Activated naive CD4-positive, alpha-beta T cell treated with anti-CD3 and anti-CD28 coated beads, Interleukin-2, amount 10 ng/mL, durations not matched to agents 7 days and 5 days (primary cell): ENCODE measurements around the gene ZDHHC3.

Experiments used
- CTCF ChIA-PET: fragments of 350-600 bp; sonication (Branson Sonifier 250); formaldehyde crosslinking; loops from one replicate; lab custom pipeline; 2021; ENCODE audit warnings: antibody characterized with exemption; lab: Charles Lee
- DNase-seq: peaks from one replicate; pipeline ENCODE4 v3.0.0-alpha.2; 2020
- H3K27ac Mint-ChIP-seq: one replicate; pipeline ENCODE4 v1.8.0; 2021; ENCODE audit warnings: mild to moderate bottlenecking, moderate library complexity, mixed read lengths
- H3K27me3 Mint-ChIP-seq: one replicate; pipeline ENCODE4 v1.8.0; 2021; ENCODE audit warnings: mild to moderate bottlenecking, mixed read lengths
- H3K36me3 Mint-ChIP-seq: one replicate; pipeline ENCODE4 v1.8.0; 2021; ENCODE audit warnings: mixed read lengths
- H3K4me1 Mint-ChIP-seq: one replicate; pipeline ENCODE4 v1.8.0; 2021; ENCODE audit warnings: mixed read lengths
- H3K4me3 Mint-ChIP-seq: one replicate; pipeline ENCODE4 v1.8.0; 2021; ENCODE audit warnings: mild to moderate bottlenecking, moderate library complexity, mixed read lengths
- H3K9me3 Mint-ChIP-seq: one replicate; pipeline ENCODE4 v1.8.0; 2021; ENCODE audit warnings: mixed read lengths

Gene ZDHHC3

DNA sequence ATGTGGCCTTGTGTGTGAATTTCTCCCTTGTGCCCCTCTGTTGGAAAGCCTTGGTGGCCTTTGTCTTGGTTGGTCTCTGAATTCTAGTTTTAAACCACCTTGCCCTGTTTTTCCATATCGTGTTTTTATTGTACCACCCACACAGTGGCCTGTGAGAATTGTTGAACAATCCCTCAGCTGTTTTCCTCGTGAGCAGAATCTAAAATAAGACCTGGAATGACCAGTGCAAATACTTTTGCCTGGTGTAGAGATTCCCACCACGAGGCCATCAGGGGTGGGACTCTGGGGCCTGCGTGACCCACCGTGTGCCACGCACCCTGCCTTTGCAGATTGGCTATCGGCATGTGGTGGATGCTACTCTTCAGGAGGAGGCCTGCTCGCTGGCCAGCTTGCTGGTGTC is 31.1 kb upstream of the ZDHHC3 start:
- no peaks in the 10 kb centered on the region for H3K27me3 Mint-ChIP-seq
- H3K27ac Mint-ChIP-seq = peak overlapping the region; percentile 75
- CTCF ChIA-PET = interaction anchor here (1.7 kb wide), 1 partner anchor 10 kb away, joined by 5 read pairs; no protein-coding TSS in a partner anchor
- H3K4me3 Mint-ChIP-seq = no peak overlapping the region
- peaks cover 8% of the 10 kb centered on the region for H3K9me3 Mint-ChIP-seq
- DNase-seq = no peak
- H3K4me1 Mint-ChIP-seq = peaks cover 47% of the 10 kb centered on the region
- H3K36me3 Mint-ChIP-seq = peaks cover 65% of the 10 kb centered on the region

DNA sequence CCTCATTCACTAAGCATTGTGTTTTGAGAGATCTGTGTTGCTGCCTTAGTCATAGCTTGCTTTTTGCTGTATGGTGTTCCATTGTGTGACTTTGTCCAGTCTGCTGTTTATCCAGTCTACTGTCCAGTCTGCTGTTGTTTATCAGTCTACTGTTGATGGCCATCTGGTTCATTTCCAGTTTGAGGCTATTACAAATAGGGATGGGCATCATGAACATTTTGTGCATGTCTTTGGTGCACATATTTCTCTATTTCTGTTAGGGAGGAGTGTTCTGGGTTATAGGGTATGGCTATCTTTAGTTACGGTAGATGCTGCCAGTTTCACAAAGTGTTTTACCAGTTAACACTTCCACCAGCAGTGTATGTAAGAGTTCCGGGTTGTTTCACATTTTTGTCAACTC is 27.9 kb upstream of the ZDHHC3 start:
- Mint-ChIP-seq H3K27me3 (no peaks in the 10 kb centered on the region), H3K36me3 (peaks cover 67% of the 10 kb centered on the region), H3K27ac (no peak overlapping the region), H3K4me3 (no peak overlapping the region), H3K9me3 (peaks cover 8% of the 10 kb centered on the region), H3K4me1 (peaks cover 41% of the 10 kb centered on the region)
- no peak for DNase-seq
- CTCF ChIA-PET = interaction anchor here (1.0 to 2.2 kb wide), 2 partner anchors 10 to 11 kb away, joined by 4 to 7 read pairs; no protein-coding TSS in a partner anchor

DNA sequence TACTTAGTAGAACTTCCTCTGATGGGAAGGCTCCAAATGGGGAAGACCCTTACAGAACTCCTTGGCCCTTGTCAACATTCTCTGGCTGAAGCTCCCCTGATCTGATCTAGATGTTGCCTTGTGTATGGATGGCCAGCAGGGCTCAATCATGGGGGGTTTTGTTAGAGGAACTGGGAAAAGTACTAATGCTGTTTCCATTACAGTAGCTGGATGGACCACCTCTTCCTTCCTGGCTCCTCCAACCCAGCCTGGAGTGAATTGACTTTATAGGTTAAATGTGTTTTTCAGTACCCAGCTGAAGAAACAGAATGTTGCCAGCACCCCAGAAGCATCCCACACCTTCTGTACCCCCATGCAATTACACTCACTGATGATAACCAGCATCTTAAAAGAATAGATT is 27.4 kb upstream of the ZDHHC3 start:
- no peaks in the 10 kb centered on the region for H3K27me3 Mint-ChIP-seq
- peaks cover 68% of the 10 kb centered on the region for H3K36me3 Mint-ChIP-seq
- H3K9me3 Mint-ChIP-seq = peaks cover 8% of the 10 kb centered on the region
- no peak overlapping the region for H3K4me3 Mint-ChIP-seq
- H3K27ac Mint-ChIP-seq = peak overlapping the region; percentile 3
- DNase-seq = no peak
- CTCF ChIA-PET = interaction anchor here (1.0 to 2.2 kb wide), 2 partner anchors 9 to 11 kb away, joined by 4 to 7 read pairs; no protein-coding TSS in a partner anchor
- peaks cover 41% of the 10 kb centered on the region for H3K4me1 Mint-ChIP-seq

DNA sequence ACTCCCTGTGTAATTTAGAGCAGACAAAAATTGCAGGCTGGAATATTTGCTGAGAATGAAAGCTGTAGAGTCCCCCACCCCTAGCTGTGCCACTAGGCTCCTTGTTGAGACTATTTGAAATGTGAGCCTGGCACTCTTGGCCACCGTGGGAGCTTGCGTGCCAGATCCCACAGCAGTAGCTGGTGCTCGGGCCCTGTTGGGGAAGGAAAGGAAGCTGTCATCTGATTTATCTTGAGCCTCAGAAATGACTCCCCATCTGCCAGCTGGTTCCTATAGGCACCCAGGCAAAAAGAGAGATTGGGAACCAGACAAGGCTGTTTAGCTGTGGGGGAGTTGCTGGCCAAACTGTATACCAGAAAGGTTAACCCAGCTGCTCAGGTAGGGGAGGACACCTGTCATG is 26.7 kb upstream of the ZDHHC3 start:
- CTCF ChIA-PET = interaction anchor here (1.0 to 2.2 kb wide), 2 partner anchors 10 to 33 kb away, joined by 3 to 7 read pairs; no protein-coding TSS in a partner anchor
- Mint-ChIP-seq H3K4me3 (no peak overlapping the region), H3K27me3 (no peaks in the 10 kb centered on the region), H3K36me3 (peaks cover 69% of the 10 kb centered on the region), H3K27ac (peak overlapping the region; percentile 43), H3K9me3 (peaks cover 8% of the 10 kb centered on the region), H3K4me1 (peaks cover 39% of the 10 kb centered on the region)
- DNase-seq = no peak

GRCh38 chr3:45002139-45002660 is 26.2 kb upstream of the ZDHHC3 start:
- H3K27me3 Mint-ChIP-seq = no peaks in the 10 kb centered on the region
- H3K9me3 Mint-ChIP-seq = peaks cover 8% of the 10 kb centered on the region
- no peak for DNase-seq
- peaks cover 42% of the 10 kb centered on the region for H3K4me1 Mint-ChIP-seq
- H3K4me3 Mint-ChIP-seq = no peak overlapping the region
- H3K36me3 Mint-ChIP-seq = peaks cover 71% of the 10 kb centered on the region
- no peak overlapping the region for H3K27ac Mint-ChIP-seq
- CTCF ChIA-PET = interaction anchor here (0.8 to 2.2 kb wide), 4 partner anchors 10 to 1481 kb away, joined by 3 to 7 read pairs (median 6); no protein-coding TSS in a partner anchor

DNA sequence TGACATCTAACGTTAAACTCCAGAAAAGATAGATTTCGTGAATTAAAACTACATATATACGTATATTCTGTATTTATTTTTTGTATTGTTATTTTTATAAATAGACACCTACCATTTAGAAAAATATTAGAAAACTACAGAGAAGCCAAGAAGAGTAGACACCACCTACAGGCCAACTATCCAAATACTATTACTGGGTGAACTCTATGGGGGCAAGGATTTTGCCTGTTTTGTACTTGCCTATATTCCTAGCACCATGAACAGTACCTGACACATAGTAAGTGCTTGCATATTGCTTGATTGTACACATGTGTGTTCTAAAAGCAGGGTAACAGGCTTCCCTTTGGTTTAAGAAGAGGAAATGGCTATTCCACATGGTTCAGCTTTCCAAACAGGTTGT is 25.8 kb upstream of the ZDHHC3 start:
- Mint-ChIP-seq H3K4me1 (peaks cover 41% of the 10 kb centered on the region), H3K36me3 (peaks cover 71% of the 10 kb centered on the region), H3K27me3 (no peaks in the 10 kb centered on the region), H3K4me3 (no peak overlapping the region), H3K27ac (no peak overlapping the region), H3K9me3 (peaks cover 8% of the 10 kb centered on the region)
- CTCF ChIA-PET = interaction anchor here (0.7 to 1.7 kb wide), 4 partner anchors 9 to 1481 kb away, joined by 3 to 7 read pairs (median 4); no protein-coding TSS in a partner anchor
- DNase-seq = no peak

DNA sequence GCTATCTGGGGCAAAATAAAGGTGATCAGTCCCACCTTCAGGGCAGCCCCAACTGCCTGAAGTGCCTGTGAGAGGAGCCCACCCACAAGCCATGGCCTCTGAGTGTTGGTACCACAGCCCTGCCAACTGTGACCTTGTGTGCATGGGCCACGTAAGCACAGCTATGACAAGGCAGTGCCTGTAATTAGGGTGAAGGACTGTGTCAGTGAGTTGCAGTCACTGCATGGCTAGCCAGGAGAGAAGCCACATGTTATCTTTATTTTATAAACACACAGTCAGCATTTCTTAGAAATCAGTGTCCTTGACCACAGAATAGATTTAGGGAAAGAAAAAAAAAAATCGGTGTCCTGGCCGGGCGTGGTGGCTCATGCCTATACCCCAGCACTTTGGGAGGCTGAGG is 24.8 kb upstream of the ZDHHC3 start:
- Mint-ChIP-seq H3K36me3 (peaks cover 76% of the 10 kb centered on the region), H3K27me3 (no peaks in the 10 kb centered on the region), H3K27ac (peak overlapping the region; percentile 14), H3K4me3 (no peak overlapping the region), H3K4me1 (peaks cover 46% of the 10 kb centered on the region), H3K9me3 (peaks cover 8% of the 10 kb centered on the region)
- CTCF ChIA-PET = interaction anchor here (1.2 to 1.7 kb wide), 3 partner anchors 8 to 13 kb away, joined by 3 to 7 read pairs (median 5); no protein-coding TSS in a partner anchor
- no peak for DNase-seq

- H3K27me3 Mint-ChIP-seq = no peaks in the 10 kb centered on the region
- H3K4me3 Mint-ChIP-seq = no peak overlapping the region
- H3K4me1 Mint-ChIP-seq = peaks cover 39% of the 10 kb centered on the region
- DNase-seq = no peak
- H3K9me3 Mint-ChIP-seq = peaks cover 2% of the 10 kb centered on the region
- CTCF ChIA-PET = interaction anchor here (1.3 kb wide), 1 partner anchor 9 kb away, joined by 3 read pairs; no protein-coding TSS in a partner anchor
- H3K27ac Mint-ChIP-seq = no peak overlapping the region
- H3K36me3 Mint-ChIP-seq = peaks cover 69% of the 10 kb centered on the region
Observed at GRCh38 chr3:44999782-45000181, 23.8 kb upstream of the ZDHHC3 start.

- H3K27ac Mint-ChIP-seq = no peak overlapping the region
- H3K4me3 Mint-ChIP-seq = no peak overlapping the region
- H3K36me3 Mint-ChIP-seq = peaks cover 68% of the 10 kb centered on the region
Observed at GRCh38 chr3:44996556-44996969, 20.6 kb upstream of the ZDHHC3 start.

DNA sequence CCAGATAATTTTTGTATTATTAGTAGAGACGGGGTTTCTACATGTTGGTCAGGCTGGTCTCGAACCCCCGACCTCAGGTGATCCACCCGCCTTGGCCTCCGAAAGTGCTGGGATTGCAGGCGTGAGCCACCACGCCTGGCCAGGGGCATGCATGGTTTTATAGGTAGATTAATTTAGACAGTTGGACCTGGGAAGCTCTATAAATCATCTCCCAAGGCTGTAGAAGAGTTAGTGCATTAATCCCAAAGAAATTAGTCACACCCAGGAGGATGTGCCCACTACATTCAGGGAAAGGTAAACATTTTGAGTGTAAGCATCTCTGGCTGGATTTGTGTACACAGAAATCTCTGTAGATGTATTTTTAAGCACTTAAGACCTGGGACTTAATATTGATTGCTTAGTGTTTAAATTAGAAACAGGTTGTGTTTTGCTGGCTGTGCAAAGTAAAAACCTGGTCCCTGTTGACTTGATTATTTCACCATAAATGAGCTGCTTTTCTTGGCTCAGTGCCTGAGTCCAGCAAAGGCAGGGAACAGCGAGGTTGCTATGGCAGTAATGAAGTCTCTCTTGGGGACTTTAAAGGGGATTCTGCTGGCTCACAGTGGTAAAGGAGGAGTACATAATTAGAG is 19.3 kb upstream of the ZDHHC3 start:
- no peak for DNase-seq
- no peaks in the 10 kb centered on the region for H3K9me3 Mint-ChIP-seq
- H3K27me3 Mint-ChIP-seq = no peaks in the 10 kb centered on the region
- CTCF ChIA-PET = interaction anchor here (0.9 to 1.4 kb wide), 3 partner anchors 8 to 80 kb away, joined by 3 to 4 read pairs (median 3); no protein-coding TSS in a partner anchor
- H3K4me1 Mint-ChIP-seq = peaks cover 50% of the 10 kb centered on the region
- no peak overlapping the region for H3K4me3 Mint-ChIP-seq
- H3K27ac Mint-ChIP-seq = no peak overlapping the region
- H3K36me3 Mint-ChIP-seq = peaks cover 69% of the 10 kb centered on the region

More at GRCh38 chr3:44996556-44996969, 20.6 kb upstream of the ZDHHC3 start:
- H3K4me1 Mint-ChIP-seq = peaks cover 44% of the 10 kb centered on the region
- no peaks in the 10 kb centered on the region for H3K27me3 Mint-ChIP-seq
- no peak for DNase-seq
- CTCF ChIA-PET = interaction anchor here (0.7 to 1.2 kb wide), 3 partner anchors 9 to 20 kb away, joined by 3 to 4 read pairs (median 4); partner anchors contain the start of genes EXOSC7 and ZDHHC3
- H3K9me3 Mint-ChIP-seq = no peaks in the 10 kb centered on the region

GRCh38 chr3:44993471-44994205 is 17.7 kb upstream of the ZDHHC3 start:
- Mint-ChIP-seq H3K36me3 (peaks cover 66% of the 10 kb centered on the region), H3K9me3 (no peaks in the 10 kb centered on the region), H3K27me3 (no peaks in the 10 kb centered on the region), H3K4me1 (peaks cover 54% of the 10 kb centered on the region), H3K27ac (no peak overlapping the region), H3K4me3 (no peak overlapping the region)
- CTCF ChIA-PET = interaction anchor here (0.9 to 4.2 kb wide), 6 partner anchors 10 to 43 kb away, joined by 3 to 26 read pairs (median 10); no protein-coding TSS in a partner anchor
- no peak for DNase-seq

DNA sequence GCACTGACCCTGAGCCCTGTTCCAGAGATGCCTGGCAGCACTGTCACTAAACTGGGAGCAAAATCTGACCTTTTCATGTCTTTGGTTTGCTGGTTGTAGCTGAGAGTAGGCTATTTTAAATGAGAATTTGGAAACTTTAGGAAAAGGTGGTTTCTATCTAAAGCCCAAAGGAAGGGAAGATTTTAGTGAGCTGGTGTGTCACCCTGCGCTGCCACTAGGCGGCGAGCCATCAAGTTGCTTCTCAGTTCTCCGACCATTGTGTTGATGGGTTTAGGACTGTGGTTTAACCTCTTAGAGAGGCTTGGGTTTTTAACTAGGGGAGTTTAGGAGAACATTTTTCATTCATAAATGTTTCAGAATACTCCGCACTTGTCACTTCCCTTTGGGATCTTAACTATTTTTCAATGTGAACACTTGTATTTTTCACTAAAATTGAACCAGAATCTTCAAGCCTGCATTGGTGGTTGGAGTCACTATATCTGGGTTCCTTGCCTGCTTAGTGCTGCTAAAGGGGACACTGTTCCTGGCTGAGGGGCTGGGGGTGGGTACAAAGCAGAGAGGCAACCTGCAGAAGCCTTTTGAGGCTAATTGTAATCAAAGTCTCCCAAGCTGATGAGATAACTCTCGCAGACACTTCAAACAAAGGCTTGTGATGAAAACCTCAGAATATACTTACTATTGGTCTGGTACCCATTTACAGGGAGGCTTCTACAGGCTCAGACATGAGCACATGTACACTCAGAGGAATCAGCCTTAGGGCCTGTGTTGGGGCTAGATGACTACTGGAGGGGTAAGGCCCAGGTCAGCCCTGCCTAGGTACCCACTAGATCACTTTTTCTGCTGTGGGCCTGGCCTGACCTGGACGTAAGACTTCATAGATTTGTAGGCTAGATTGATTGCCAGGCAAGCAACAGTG is 16.8 kb upstream of the ZDHHC3 start:
- CTCF ChIA-PET = interaction anchor here (1.0 to 4.2 kb wide), 8 partner anchors 8 to 43 kb away, joined by 3 to 26 read pairs (median 7); no protein-coding TSS in a partner anchor
- Mint-ChIP-seq H3K36me3 (peaks cover 65% of the 10 kb centered on the region), H3K27ac (no peak overlapping the region), H3K4me3 (no peak overlapping the region), H3K27me3 (no peaks in the 10 kb centered on the region), H3K4me1 (peaks cover 58% of the 10 kb centered on the region), H3K9me3 (no peaks in the 10 kb centered on the region)
- peak; percentile 44 for DNase-seq

DNA sequence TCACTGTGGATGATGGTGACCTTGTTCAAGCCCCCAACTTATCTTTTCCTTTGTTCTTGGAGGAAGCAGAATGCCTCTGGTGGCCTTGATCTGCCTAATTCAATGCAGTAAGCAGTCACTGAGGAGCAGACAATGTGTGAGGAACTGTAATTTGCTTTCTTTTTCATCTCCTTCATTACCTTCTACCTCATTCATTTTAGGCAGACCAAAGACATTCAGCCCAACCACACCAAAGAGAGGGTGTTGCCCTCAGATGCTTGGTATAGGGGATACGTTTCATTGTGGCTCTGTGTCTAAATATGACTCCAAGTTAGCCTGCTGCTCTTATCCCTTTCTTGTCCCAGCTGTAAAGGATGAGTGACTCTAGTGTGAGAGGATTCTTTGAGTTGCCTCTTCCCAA is 15.4 kb upstream of the ZDHHC3 start:
- Mint-ChIP-seq H3K4me1 (peaks cover 47% of the 10 kb centered on the region), H3K9me3 (no peaks in the 10 kb centered on the region), H3K4me3 (no peak overlapping the region), H3K27ac (peak overlapping the region; percentile 82), H3K36me3 (peaks cover 51% of the 10 kb centered on the region), H3K27me3 (no peaks in the 10 kb centered on the region)
- peak; percentile 68 for DNase-seq
- CTCF ChIA-PET = interaction anchor here (0.8 to 4.2 kb wide), 4 partner anchors 8 to 45 kb away, joined by 3 to 26 read pairs (median 10); no protein-coding TSS in a partner anchor
